Inferior parietal cortex (tissue), 1 donor: ENCODE results near the gene ERC1.
"Not testable (repeated sequence)": the region's sequence is repeated elsewhere in the genome, so short reads cannot be mapped to it uniquely, and the experiment has no call there.

Experiments used
- DNase-seq: peaks from one replicate; pipeline ENCODE4 v3.0.0-alpha.2; 2016; ENCODE audit errors: extremely low spot score

Gene ERC1

DNA sequence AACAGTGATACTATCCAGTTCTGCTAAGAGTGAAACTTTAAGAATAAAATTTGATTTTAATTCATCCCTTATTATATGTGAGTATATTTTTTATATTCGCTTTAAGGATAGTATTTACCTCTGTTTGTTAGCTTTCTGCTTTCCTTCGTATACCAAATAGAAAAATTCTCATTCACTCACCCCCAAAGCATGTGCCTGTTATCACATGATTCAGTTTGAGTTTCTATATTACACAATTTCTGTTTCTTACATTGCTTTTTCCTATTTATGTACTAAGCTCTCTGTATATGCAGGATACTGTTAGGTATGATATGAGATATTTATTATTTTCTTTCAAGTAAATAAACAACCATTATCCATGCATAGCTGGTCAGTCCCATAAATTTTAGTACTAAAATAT is 328.2 kb downstream of the ERC1 start:
- DNase-seq: no peak

GRCh38 chr12:1320021-1320420 is 329.0 kb downstream of the ERC1 start:
- no peak for DNase-seq

DNA sequence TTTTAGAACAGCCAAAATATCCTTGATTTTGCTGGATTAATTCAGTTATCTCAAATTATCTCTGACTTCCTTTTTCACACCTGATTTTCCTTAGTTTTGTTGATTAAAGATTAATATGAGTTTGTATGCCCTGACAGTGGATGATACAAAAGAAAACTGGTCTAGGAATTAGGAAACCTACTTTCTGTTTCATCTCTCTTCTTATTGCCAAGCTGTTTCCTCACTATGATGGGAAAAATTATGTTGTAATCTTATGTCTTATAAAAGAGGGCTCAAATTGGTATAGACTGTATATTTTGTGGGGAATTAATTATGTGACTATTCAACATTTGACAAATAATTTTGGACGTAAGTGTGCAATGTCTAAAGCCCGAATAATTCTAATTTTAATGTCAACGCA is 331.8 kb downstream of the ERC1 start:
- no peak for DNase-seq

DNA sequence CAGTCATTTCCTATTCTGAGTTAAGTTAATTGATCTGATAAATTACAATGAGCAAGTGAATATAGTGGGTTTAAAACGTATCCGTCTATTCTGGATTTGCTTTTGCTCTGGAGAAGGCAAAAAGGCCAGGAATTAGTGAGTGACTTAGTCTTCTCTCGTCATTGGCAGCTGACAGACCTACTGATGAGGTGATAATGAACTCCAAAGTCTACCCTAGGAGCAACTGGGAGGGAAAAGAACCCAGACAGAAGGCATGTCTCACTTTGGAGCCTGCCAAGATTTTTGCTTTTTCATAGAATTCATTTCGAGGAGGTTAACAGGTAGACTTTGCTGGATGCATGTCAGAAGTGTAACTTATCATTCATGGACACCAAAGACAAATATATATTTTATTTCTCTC is 333.1 kb downstream of the ERC1 start:
- no peak for DNase-seq

GRCh38 chr12:1324910-1325309 is 333.9 kb downstream of the ERC1 start:
- no peak for DNase-seq

DNA sequence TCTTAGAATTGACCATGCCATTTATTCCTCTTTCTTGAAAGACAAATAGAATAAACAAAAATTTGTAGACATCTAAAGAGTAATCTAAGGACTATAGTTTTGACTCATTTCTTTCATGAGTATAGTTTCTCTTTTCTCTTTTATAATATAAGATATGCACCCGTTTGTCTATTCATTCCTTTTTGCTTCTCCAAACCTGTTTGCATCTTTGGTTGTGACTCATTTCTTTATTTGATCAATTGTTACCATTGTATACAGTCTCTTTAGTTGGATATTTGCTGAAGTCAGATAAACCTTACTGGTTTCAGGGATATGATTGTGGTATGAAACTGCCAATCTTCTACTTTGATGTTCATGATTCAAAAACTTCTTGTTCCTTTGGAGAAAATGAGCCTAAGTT is 334.6 kb downstream of the ERC1 start:
- DNase-seq: no peak

- DNase-seq: no peak
Observed at GRCh38 chr12:1326258-1326657, 335.2 kb downstream of the ERC1 start.

DNA sequence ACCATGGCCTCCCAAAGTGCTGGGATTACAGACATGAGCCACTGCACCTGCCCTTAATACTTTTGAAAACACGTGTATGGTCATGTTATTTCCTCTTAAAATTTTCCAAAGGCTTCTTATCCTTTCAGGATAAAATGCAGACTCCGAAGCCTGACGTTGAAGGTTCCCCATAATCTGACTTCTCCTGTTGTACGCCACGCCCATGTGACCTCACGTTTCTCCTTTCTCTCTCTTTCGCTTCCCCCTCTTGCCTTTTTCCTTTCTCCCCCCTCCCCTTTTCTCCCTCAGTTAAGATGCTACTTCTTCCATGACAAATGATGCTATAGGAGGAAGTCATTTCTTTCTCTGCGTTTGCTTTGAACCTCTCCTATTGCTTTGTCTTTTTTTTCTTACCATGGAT is 337.4 kb downstream of the ERC1 start:
- no peak for DNase-seq

GRCh38 chr12:1329784-1330476 is 338.9 kb downstream of the ERC1 start:
- no peak for DNase-seq

DNA sequence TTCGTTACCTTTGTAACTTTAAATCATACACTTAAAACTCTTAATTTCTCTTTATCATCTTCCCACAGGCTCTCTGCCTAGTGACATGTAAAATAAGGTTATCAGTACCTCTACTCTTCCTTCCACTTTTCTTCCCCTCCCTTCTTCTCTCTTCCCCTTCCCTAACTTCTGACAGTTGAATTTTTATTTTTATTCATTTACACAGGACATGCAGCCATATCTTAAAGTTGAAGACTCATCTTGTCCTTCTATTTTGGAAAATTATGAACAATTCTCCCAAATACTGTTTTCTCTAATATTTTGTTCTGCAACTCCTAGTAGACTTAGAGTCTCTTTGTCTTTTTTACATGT is 339.4 kb downstream of the ERC1 start:
- no peak for DNase-seq

DNA sequence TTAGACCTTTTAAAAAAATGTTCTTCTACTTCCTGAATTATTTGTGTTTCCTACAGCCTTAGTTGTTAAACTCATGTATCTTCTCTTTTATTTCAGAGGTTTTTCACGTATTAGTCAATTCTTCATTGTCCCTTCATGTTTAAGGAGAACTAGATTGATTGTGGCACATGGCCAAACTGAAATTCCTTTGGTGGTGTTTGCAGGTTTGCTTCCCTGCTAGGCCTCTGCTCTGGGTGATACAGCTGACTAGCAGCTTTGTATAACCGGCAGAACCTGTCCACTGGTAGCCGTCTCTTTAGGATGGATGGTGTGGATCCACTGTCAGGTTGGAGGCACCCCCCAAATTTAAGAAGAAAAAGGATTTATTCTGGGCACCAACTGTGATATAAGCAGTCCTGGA is 341.3 kb downstream of the ERC1 start:
- DNase-seq: no peak

DNA sequence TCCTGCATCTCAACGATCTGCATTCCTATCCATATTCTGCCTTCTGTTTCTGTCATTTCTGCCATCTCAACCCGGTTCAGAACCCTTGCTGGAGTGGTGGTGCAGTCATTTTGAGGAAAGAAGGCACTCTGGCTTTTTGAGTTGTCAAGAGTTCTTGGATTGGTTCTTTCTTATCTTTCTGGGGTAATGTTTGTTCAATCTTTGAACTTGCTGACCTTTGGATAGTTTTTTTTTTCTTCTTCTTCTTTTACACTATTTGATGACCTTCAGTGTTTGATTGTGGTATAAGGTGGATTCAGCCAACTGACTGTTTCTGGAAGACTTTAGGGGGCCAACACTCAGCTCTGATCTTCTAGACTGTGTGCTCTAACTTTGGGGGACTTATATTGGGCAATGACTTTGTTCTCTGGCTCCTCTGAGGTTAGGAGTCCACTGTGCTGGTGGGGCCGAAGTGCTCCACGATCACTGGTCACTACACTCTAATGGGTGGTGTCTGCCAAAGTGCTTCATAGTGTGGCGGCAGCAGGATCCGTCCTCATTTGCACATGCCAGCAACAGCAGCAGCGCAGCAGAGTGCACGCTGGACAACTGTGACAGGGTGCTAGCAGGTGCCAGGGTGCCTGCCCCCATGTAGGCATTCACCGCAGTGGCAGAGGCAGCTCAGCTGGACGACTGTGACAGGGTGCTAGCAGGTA is 347.6 kb downstream of the ERC1 start:
- DNase-seq: no peak

GRCh38 chr12:1339178-1339541 is 348.1 kb downstream of the ERC1 start:
- not testable (repeated sequence) for DNase-seq

GRCh38 chr12:1339618-1340319 is 348.7 kb downstream of the ERC1 start:
- DNase-seq: no peak

DNA sequence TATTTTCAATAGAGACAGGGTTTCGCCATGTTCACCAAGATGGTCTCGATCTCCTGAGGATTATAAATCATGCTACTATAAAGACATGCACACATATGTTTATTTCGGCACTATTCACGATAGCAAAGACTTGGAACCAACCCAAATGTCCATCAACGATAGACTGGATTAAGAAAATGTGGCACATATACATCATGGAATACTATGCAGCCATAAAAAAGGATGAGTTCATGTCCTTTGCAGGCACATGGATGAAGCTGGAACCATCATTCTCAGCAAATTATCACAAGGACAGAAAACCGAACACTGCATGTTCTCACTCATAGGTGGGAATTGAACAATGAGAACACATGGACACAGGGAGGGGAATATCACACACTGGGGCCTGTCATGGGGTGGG is 350.2 kb downstream of the ERC1 start:
- not testable (repeated sequence) for DNase-seq

- DNase-seq: no peak
Observed at GRCh38 chr12:1343422-1343821, 352.4 kb downstream of the ERC1 start.

- DNase-seq: no peak
Observed at GRCh38 chr12:1344245-1344644, 353.2 kb downstream of the ERC1 start.

DNA sequence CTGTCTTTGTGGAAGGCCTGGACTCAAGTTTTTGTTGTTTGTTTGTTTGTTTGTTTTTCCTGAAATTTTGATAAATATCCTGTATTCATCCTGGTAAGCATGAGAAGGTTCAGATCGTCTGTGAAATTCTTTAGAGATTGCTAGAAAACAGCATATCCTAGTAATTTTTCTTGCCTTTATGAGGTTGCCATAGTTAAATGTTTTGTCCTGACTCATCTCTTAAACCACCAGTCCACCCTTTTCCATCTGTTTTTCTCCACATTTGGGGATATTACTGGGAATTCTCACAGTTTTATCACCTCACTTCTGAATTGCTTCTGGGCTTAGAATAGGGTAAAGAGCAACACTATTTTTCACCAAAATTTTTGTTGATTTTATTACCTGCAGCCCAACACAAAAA is 355.1 kb downstream of the ERC1 start:
- DNase-seq: no peak

GRCh38 chr12:1347294-1347693 is 356.3 kb downstream of the ERC1 start:
- DNase-seq: no peak

GRCh38 chr12:1348606-1349005 is 357.6 kb downstream of the ERC1 start:
- no peak for DNase-seq

DNA sequence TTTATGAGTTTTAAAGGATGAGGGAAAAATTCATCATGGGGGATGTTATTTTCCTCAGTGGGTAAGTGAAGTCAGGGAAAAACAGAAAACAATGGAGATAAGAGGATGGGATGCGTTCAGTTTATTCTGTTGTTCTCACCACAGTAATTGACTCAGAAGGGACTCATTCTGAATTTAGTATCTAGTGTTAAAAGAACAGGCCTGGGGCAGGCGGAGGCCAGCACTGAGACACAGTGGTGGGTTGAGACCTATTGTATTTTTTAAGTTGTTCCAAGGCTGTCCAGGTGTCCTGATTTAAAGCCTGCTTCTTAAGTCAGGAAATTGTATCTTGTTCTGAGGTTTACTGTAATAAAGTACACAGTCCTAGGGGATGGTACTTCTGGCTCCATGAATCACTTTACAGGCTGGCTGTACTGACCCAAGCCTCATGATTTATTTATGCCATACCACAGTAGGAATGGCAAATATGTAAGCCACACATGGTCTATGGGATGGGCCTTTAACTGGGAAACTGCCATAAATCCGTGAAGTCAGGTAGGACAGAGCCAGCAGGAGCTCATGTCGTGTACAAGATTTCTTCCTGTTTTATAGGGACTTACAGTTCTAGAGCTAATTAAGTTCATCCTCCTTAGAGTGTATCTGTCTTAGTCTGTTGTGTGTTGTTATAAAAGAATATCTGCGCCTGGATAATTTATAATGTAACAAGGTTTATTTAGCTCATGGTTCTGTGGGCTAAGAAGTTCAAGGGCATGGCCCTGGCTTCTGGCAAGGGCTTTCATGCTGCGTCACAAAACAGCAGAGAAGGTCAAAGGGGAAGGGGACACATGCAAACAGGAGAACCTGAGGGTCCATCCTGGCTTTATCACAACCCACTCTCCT is 359.3 kb downstream of the ERC1 start:
- no peak for DNase-seq

DNA sequence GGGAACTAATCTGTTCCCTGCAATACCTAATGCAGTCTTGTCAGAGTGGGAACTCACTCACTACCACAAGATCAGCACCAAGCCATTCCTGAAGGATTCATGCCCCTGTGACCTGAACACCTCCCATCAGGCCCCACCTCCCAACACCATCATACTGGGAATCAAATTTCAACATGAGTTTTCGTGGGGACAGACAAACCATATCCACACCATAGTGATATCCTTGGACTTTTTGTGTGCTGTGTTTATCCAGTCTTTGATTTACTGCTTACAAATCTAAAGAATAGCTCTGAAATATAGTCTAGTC is 359.9 kb downstream of the ERC1 start:
- DNase-seq: no peak
